ENCODE measurements around the gene ACKR1.

Gene ACKR1

DNA sequence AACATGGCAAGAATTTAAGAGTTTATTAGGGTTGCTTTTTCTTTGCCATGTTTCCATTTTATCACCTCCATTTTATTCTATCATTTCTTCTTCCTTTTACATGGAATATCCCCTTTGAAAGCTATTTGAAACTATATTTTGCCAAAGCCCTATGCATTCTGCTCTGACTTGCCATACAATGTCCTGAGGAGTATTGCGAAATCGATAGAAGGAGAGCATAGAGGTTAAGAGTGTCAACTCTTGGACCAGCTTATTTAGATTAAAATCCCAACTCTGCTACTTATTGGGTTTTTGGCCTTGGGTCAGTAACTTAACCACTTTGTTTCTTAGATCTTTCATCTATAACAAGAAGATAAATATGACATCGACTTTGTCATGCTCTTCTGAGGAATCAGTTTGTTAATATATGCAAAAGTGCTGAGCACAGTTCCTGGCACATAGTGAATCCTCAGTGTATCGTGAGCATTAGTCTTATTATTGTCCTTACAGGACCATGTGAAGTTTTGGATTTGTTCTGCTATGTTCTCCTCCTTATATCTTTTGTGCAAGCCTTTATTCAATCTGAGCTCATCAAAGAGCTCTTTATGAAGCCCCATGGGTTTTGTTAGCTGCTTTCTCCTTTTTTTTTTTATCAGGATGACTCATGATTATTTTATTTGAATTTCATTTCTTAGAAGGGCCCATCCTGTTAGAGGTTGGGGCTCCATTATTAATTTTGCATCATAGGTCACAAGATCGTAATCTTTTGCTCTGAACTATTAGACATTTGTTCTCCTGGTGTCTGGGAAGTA is 17.6 kb downstream of the ACKR1 start:
- Histone ChIP-seq H4K20me1 (ENCODE audit: insufficient read depth, low read length) (no peaks in the 10 kb centered on the region), H3K9me3 (ENCODE audit: insufficient read depth, low read length) (no peaks in the 10 kb centered on the region), H3K9ac (ENCODE audit: low read length) (no peak overlapping the region), H3K36me3 (replicated peaks; ENCODE audit: low read depth, low read length) (no peaks in the 10 kb centered on the region), H3K79me2 (ENCODE audit: low read length) (no peaks in the 10 kb centered on the region), H3K4me1 (ENCODE audit: low read length) (peaks cover 10% of the 10 kb centered on the region), H3K27ac (ENCODE audit: low read length) (no peak overlapping the region), H3K27me3 (ENCODE audit: low read depth, low read length) (no peaks in the 10 kb centered on the region), H3K4me2 (ENCODE audit: low read length) (no peak overlapping the region), H2AFZ (ENCODE audit: low read depth, low read length) (no peak overlapping the region), H3K4me3 (ENCODE audit: low read length) (no peak overlapping the region)
- TF ChIP-seq EZH2phosphoT487 (IDR thresholded peaks at IDR 0.05; ENCODE audit: low read depth) = no peak

DNA sequence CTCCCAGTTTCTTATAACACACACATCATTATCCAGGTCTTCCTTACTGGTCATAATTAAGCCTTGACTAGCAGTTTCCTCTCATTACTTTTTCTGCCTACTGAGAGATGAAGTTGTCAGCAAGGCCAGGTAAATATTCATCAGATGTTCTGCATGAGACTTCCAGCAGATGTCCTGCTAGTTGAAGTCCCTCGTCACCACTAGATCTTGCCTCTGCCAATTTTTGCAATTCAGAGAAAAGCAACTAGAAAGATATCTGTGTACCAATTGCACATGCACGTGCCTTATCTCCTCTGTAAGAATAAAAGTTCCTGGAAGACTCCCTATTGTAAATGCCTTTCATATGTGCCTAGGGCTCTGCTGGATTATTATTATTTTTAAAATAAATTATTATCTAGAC is 18.3 kb downstream of the ACKR1 start:
- no peaks in the 10 kb centered on the region for H3K27me3 ChIP-seq (ENCODE audit: low read depth, low read length)
- H3K4me2 ChIP-seq (ENCODE audit: low read length) = no peak overlapping the region
- no peak overlapping the region for H3K27ac ChIP-seq (ENCODE audit: low read length)
- no peak overlapping the region for H3K9ac ChIP-seq (ENCODE audit: low read length)
- H3K4me3 ChIP-seq (ENCODE audit: low read length) = no peak overlapping the region
- peaks cover 4% of the 10 kb centered on the region; the same call in 1 of the 2 replicates for H3K4me1 ChIP-seq (ENCODE audit: low read length)
- H4K20me1 ChIP-seq (ENCODE audit: insufficient read depth, low read length) = no peaks in the 10 kb centered on the region
- H3K9me3 ChIP-seq (ENCODE audit: insufficient read depth, low read length) = no peaks in the 10 kb centered on the region
- no peak for TF ChIP-seq EZH2phosphoT487 (IDR thresholded peaks at IDR 0.05; ENCODE audit: low read depth)
- TF ChIP-seq, protein P1, sequence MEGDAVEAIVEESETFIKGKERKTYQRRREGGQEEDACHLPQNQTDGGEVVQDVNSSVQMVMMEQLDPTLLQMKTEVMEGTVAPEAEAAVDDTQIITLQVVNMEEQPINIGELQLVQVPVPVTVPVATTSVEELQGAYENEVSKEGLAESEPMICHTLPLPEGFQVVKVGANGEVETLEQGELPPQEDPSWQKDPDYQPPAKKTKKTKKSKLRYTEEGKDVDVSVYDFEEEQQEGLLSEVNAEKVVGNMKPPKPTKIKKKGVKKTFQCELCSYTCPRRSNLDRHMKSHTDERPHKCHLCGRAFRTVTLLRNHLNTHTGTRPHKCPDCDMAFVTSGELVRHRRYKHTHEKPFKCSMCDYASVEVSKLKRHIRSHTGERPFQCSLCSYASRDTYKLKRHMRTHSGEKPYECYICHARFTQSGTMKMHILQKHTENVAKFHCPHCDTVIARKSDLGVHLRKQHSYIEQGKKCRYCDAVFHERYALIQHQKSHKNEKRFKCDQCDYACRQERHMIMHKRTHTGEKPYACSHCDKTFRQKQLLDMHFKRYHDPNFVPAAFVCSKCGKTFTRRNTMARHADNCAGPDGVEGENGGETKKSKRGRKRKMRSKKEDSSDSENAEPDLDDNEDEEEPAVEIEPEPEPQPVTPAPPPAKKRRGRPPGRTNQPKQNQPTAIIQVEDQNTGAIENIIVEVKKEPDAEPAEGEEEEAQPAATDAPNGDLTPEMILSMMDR (IDR thresholded peaks at IDR 0.05; ENCODE audit: low read depth, low read length) = peak; percentile 39
- H2AFZ ChIP-seq (ENCODE audit: low read depth, low read length) = no peak overlapping the region
- H3K36me3 ChIP-seq (replicated peaks; ENCODE audit: low read depth, low read length) = no peaks in the 10 kb centered on the region
- no peaks in the 10 kb centered on the region for H3K79me2 ChIP-seq (ENCODE audit: low read length)

DNA sequence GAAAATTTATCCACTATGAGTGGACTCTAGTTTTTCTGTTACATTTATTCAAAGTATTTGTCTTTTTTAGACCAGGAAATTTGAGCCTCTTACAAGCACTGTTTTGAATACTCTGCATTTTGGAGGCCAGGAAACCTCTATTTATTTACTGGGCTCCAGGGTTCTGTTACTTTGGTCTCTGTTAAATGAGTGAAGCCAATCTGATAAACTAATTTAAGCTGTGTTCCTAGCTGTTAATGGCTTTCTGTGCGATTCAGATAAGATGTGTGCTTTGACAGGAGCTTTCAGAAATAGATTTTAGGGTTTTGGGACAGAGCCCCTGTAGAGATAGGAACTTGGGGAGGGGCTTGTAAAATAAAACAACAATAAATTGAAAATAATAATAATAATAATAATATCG is 23.9 kb downstream of the ACKR1 start:
- Histone ChIP-seq H3K36me3 (replicated peaks; ENCODE audit: low read depth, low read length) (no peaks in the 10 kb centered on the region), H3K27ac (ENCODE audit: low read length) (no peak overlapping the region), H3K4me3 (ENCODE audit: low read length) (no peak overlapping the region), H3K9ac (ENCODE audit: low read length) (no peak overlapping the region), H2AFZ (ENCODE audit: low read depth, low read length) (no peak overlapping the region), H3K27me3 (ENCODE audit: low read depth, low read length) (no peaks in the 10 kb centered on the region), H3K4me2 (ENCODE audit: low read length) (no peak overlapping the region), H4K20me1 (ENCODE audit: insufficient read depth, low read length) (no peaks in the 10 kb centered on the region), H3K79me2 (ENCODE audit: low read length) (no peaks in the 10 kb centered on the region), H3K9me3 (ENCODE audit: insufficient read depth, low read length) (no peaks in the 10 kb centered on the region), H3K4me1 (ENCODE audit: low read length) (peaks cover 15% of the 10 kb centered on the region; the same call in 1 of the 2 replicates)
- TF ChIP-seq, protein P1 (IDR thresholded peaks at IDR 0.05; ENCODE audit: low read depth, low read length) = no peak
- TF ChIP-seq EZH2phosphoT487 (IDR thresholded peaks at IDR 0.05; ENCODE audit: low read depth) = no peak

DNA sequence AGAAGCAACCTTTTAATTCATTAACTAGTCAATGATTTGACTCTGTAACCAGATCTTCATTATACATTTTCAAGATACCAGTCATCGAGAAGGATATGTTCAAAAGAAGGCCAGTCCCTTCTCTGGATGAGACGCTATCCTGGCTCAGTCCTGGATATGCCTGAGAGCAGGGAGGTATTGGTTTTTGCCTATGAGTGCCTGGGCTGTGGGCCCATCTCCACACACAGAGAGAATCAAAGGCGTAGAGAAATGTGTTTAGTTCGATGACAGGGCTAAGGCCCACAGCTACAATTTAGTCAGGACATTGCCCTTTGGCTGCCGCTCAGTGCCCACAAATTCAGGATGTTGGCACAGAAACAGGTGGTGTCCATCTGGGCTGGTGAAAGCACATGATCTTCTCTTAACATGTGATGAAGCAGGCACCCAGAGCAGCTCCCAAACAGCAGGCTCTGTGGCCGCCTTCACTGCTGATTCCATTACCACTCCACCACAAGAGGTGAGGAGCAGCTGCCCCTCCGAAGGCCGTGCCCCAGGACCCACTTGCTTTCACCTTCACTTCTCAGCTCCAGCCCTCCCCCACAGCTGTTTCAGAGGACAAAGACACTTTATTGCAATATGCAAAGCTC is 24.7 kb downstream of the ACKR1 start:
- Histone ChIP-seq H3K79me2 (ENCODE audit: low read length) (no peaks in the 10 kb centered on the region), H3K4me1 (ENCODE audit: low read length) (peaks cover 15% of the 10 kb centered on the region; the same call in 1 of the 2 replicates), H3K9ac (ENCODE audit: low read length) (no peak overlapping the region), H3K9me3 (ENCODE audit: insufficient read depth, low read length) (no peaks in the 10 kb centered on the region), H2AFZ (ENCODE audit: low read depth, low read length) (no peak overlapping the region), H3K27me3 (ENCODE audit: low read depth, low read length) (no peaks in the 10 kb centered on the region), H3K4me3 (ENCODE audit: low read length) (no peak overlapping the region), H4K20me1 (ENCODE audit: insufficient read depth, low read length) (no peaks in the 10 kb centered on the region), H3K27ac (ENCODE audit: low read length) (no peak overlapping the region), H3K36me3 (replicated peaks; ENCODE audit: low read depth, low read length) (no peaks in the 10 kb centered on the region), H3K4me2 (ENCODE audit: low read length) (no peak overlapping the region)
- no peak for TF ChIP-seq EZH2phosphoT487 (IDR thresholded peaks at IDR 0.05; ENCODE audit: low read depth)
- TF ChIP-seq, protein P1 (IDR thresholded peaks at IDR 0.05; ENCODE audit: low read depth, low read length) = no peak
